ENCODE data around the gene NUBP2.

NUBP2 gene

DNA sequence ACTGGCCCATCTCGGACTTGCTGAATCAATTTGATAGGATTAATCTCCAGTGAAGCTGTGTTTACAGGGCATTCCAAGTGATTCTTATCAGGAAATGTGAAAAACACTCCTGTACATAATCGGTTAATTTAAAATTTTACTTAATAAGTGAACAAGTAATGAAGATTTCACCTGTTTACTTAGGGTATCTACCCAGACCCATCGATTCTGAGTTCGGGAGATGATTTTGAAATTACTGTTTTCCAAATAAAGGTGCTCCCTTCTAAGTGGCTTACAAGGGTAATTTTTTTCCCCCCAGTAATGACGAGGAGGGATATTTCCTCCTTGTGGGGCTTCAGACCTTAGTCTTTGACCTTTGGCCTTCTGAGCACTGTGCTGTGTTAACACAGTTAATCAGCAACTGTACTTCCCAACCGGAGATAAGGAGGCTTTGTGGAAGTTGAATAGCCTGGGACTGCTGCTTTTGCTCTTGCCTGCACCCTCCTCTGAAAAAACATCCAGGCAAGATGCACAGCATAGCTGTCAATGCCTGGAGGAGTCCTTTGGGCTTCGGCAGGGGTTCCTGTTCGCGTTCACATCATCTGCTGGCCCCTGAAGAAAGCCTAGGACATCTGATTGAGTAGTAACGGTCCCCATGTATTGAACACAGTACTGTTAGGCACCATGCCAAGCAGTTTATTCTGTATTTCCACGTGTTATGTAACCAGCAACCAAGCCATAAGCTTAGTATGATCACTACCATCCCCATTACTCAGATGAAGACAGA, 46.1 kb downstream of the NUBP2 start:
- no peak for DNase-seq (ENCODE audit: low spot score)

DNA sequence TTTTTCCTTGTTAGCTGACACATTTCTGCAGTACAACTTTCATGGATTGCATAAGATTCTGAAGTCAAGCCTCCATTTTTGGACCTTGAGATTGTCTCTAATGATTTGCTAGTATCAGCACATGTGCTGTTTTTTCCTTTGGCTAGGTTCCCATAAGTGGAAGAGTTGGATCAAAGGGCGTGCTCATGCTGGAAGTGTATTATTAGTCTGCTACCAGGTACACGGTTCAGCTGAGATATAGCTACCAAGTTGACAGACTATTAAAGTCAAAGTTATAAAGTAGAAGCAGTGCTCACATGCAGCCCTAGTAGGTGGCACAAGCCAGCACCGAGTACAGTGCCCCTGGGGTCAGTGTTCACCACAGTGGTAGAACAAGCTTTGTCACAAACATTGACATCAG, 47.5 kb downstream of the NUBP2 start:
- DNase-seq (ENCODE audit: low spot score), result no peak

DNA sequence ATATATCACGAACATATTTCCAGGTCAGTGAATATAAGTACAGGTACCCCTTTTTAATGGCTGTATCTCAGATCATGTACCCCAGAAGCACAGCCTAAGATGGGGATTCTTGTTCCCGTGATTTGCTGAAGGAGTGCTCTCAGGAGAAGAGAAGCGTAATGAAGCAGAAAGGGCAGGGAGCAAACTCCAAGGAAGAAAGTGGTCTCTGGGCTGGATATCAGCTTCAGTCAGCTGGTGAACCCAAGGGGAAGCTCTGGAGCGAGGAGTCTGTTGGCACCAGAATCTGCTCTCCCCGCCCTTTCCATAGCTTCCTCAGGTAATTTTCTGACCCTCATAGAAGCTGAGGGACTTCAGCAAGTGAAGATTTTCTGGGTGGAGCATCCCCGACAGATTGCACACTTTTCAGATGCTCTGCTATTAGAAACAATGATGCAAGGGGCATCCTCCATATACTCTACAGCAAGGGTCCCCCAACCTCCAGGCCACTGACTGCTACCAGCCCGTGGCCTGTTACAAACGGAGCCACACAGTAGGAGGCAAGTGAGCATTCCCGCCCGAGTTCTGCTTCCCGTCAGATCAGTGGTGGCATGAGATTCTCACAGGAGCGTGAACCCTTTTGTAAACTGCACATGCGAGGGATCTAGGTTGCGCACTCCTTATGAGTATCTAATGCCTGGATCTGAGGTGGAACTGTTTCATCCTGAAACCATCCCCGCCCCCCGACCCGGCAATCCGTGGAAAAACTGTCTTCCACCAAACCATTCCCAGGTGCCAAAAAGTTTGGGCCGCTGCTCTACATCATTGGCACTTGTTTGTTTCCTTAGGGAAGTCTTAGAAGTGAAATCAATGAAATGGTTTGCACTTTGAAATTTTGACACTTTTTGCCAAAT, 48.7 kb downstream of the NUBP2 start:
- no peak for DNase-seq (ENCODE audit: low spot score)

DNA sequence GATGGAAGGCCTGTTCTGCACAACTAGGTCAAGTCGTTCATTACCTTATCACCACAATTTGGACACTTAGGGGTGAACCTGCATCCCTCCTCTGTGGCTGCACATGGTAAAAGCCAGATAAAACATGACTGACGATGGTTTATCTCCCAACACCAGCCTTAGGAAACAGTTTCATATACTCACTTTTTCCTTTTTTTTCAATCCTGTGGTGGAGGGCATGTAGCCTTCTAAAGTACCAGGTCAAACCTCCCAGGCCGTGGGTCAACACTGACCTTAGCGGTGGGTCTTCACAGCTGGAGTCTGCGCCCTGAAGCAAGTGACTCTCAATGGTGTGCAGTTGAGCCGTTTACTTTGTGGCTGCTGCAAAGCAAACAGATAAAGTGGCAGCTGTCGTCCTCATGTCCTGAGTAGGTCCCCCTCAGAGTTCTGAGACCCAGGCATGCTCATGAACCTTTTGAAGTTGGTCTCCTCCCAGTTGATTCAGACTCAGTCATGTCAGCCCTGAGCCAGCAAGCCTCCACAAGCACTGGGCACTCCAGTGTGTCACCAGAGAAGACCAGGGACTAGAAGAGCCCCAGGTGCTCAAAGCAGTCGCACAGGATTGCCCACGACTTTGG, 50.2 kb downstream of the NUBP2 start:
- no peak for DNase-seq (ENCODE audit: low spot score)

DNA sequence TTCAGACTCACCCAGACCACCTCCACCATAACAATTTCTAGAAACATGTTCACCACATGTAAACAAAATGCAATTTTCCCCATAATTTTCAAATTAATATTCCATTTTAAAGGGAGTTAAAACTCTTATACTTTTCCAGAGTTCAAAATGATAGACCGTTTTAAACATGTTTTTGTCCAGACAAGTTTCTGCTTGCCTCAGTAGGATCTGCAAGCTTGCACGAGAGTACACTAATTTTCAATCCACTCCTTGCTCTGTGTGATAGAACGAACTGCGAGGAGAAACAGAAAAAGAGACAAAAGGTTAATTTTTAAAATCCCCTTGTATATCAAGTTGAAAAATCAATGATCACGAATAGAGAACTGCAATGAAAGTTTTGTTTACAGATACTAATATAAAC, 51.3 kb downstream of the NUBP2 start:
- no peak for DNase-seq (ENCODE audit: low spot score)
